Endothelial cell (in vitro differentiated cells): ENCODE measurements around the gene DOCK11. TPM values are rescaled to one million over a fixed set of nuclear protein-coding genes. Genes with fewer than 3 reads are reported as not detected.

ENCODE experiments used
- DNase-seq: peaks from one replicate; pipeline ENCODE4 v3.0.0; 2021; ENCODE audit warnings: low spot score
- H3K27ac Mint-ChIP-seq: one replicate; pipeline ENCODE4 v1.8.0; 2021; ENCODE audit warnings: mixed read lengths, inconsistent platforms; ENCODE audit not compliant: unreplicated experiment
- H3K27me3 Mint-ChIP-seq: one replicate; pipeline ENCODE4 v1.8.0; 2021; ENCODE audit warnings: mild to moderate bottlenecking, moderate library complexity, mixed read lengths, inconsistent platforms; ENCODE audit not compliant: unreplicated experiment
- H3K36me3 Mint-ChIP-seq: one replicate; pipeline ENCODE4 v1.8.0; 2021; ENCODE audit warnings: mild to moderate bottlenecking, low read depth, mixed read lengths, inconsistent platforms; ENCODE audit not compliant: unreplicated experiment
- H3K4me1 Mint-ChIP-seq: one replicate; pipeline ENCODE4 v1.8.0; 2021; ENCODE audit warnings: mild to moderate bottlenecking, mixed read lengths, inconsistent platforms; ENCODE audit not compliant: unreplicated experiment
- H3K4me3 Mint-ChIP-seq: one replicate; pipeline ENCODE4 v1.8.0; 2021; ENCODE audit warnings: mild to moderate bottlenecking, mixed read lengths, inconsistent platforms; ENCODE audit not compliant: unreplicated experiment
- H3K9me3 Mint-ChIP-seq: one replicate; pipeline ENCODE4 v1.8.0; 2021; ENCODE audit warnings: mixed read lengths, inconsistent platforms; ENCODE audit not compliant: unreplicated experiment
- CTCF ChIP-seq: fragments of 200-600 bp; sonication (generic); IDR thresholded peaks from one replicate; pipeline ENCODE4 v1.5.0; 2021; ENCODE audit warnings: antibody characterized with exemption; ENCODE audit not compliant: unreplicated experiment
- total RNA-seq: library from RNA; stranded (reverse); fragmentation: NEBNext Ultra II Directional; extraction: Animal tissue kit (Norgen Biotek cat#: 25700); gene quantifications from one replicate; pipeline ENCODE4 v1.2.1, GENCODE V29; 2021; ENCODE audit not compliant: unreplicated experiment

DOCK11 gene
- total RNA-seq, 1 donor from 2014 or later: 10.9 TPM

DNA sequence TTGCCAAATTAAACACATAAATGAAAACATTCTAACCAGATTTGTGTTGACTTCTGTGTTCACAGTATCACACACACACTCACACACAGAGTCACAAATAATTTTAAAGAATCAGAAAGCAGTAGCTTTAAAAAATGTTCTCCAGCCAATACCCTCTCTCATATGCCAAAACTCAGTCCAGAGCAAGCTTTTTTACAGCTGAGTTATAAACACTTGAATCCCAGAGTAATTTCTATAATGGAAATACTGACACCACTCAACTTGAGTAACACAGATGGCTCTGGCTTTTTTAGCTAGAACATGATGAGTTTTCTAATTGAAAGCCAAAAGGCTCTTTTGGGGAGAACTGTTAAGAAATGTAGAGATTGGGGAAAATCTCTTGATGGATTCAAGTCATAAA, 100.8 kb downstream of the DOCK11 start:
- no peaks in the 10 kb centered on the region for H3K27me3 Mint-ChIP-seq
- H3K27ac Mint-ChIP-seq: no peak overlapping the region
- H3K36me3 Mint-ChIP-seq: peaks cover 7% of the 10 kb centered on the region
- no peak for TF ChIP-seq CTCF
- no peaks in the 10 kb centered on the region for H3K9me3 Mint-ChIP-seq
- DNase-seq: no peak
- peaks cover 12% of the 10 kb centered on the region for H3K4me1 Mint-ChIP-seq
- H3K4me3 Mint-ChIP-seq: no peak overlapping the region

GRCh38 chrX:118603981-118604380, 108.4 kb downstream of the DOCK11 start:
- Mint-ChIP-seq H3K4me1 (no peaks in the 10 kb centered on the region), H3K4me3 (no peak overlapping the region), H3K27me3 (no peaks in the 10 kb centered on the region), H3K36me3 (no peaks in the 10 kb centered on the region), H3K27ac (no peak overlapping the region), H3K9me3 (no peaks in the 10 kb centered on the region)
- peak; percentile 62 for TF ChIP-seq CTCF
- peak; percentile 38 for DNase-seq

DNA sequence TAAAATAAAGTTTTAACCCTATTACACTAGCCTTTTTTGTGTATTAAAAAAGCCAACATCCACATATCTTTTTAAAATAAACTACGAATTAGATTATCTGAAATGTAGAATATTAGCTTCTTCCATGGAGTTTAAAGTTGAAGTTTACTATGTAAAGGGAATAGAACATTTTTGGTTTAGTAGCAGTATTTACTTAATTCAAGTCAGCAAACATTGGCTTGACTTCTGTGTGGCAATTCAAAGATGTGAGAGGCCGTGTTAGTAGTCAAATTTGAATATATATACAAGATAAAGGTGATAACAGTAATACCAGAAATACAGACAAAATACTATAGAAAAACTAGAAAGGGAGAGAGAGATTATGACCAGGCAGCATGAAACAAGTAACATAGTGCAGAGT, 116.7 kb downstream of the DOCK11 start:
- DNase-seq: no peak
- Mint-ChIP-seq H3K27me3 (no peaks in the 10 kb centered on the region), H3K36me3 (no peaks in the 10 kb centered on the region), H3K9me3 (no peaks in the 10 kb centered on the region), H3K4me3 (no peak overlapping the region), H3K27ac (no peak overlapping the region), H3K4me1 (no peaks in the 10 kb centered on the region)
- no peak for TF ChIP-seq CTCF

DNA sequence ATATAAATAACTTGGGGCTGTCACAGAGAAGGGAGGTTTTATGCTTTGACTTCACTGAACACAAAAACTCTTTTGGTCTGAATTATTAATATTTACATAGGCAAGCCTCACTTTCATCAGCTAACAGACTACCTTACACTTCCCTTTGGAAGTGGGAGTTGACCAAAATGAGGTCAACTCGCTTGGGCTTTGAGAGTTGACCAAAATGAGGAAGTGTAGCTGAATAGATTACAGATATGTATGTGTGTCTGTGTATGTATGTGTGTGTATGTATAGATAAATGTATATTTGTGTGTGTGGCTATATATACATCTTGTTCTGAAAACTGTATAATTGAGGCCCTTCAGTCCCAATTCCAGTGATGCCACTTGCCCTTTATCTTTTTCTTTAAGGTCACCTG, 118.5 kb downstream of the DOCK11 start:
- Mint-ChIP-seq H3K36me3 (no peaks in the 10 kb centered on the region), H3K4me3 (no peak overlapping the region), H3K27ac (no peak overlapping the region), H3K27me3 (no peaks in the 10 kb centered on the region), H3K4me1 (no peaks in the 10 kb centered on the region), H3K9me3 (no peaks in the 10 kb centered on the region)
- no peak for TF ChIP-seq CTCF
- no peak for DNase-seq

- no peak overlapping the region for H3K27ac Mint-ChIP-seq
- no peaks in the 10 kb centered on the region for H3K27me3 Mint-ChIP-seq
- no peaks in the 10 kb centered on the region for H3K4me1 Mint-ChIP-seq
- H3K4me3 Mint-ChIP-seq: no peak overlapping the region
- TF ChIP-seq CTCF: no peak
- DNase-seq: no peak
- H3K36me3 Mint-ChIP-seq: no peaks in the 10 kb centered on the region
- no peaks in the 10 kb centered on the region for H3K9me3 Mint-ChIP-seq
Observed at GRCh38 chrX:118615141-118615540, 119.5 kb downstream of the DOCK11 start.
